ENCODE results near the gene A2ML1. TPM values are rescaled to one million over a fixed set of nuclear protein-coding genes. Genes with fewer than 3 reads are reported as not detected.

Gene A2ML1
- total and polyA plus RNA-seq, 2 of the 4 experiments (the other 2 are of a cell fraction) = not detected

GRCh38 chr12:8813572-8814357, 8.7 kb upstream of the A2ML1 start:
- H4K5ac ChIP-seq (ENCODE audit: low read depth, low read length) = no peak overlapping the region
- BruUV-seq (replicated peaks) = no TSS peak
- no CpG with 5 or more reads among the region's 5 CpGs for WGBS, 2 experiments (ENCODE audit: extremely low coverage in 2 of 2, insufficient read length in 1 of 2)

More at GRCh38 chr12:8813572-8814357, 8.7 kb upstream of the A2ML1 start:
- H4K20me1 ChIP-seq (ENCODE audit: insufficient read depth, low read length) = no peaks in the 10 kb centered on the region
- H2BK20ac ChIP-seq (ENCODE audit: low read depth, low read length) = no peak overlapping the region
- ChIA-PET POLR2A (ENCODE audit: unreplicated experiment) (no interaction called here), CTCF (no interaction called here)
- H3K27me3 ChIP-seq (ENCODE audit: control insufficient read depth, insufficient read depth, low read length) = no peaks in the 10 kb centered on the region
- H3K9ac ChIP-seq (ENCODE audit: low read depth, low read length) = no peak overlapping the region
- no peak overlapping the region for H2AK5ac ChIP-seq (ENCODE audit: low read depth, low read length)
- no peak overlapping the region for H3K14ac ChIP-seq (replicated peaks; ENCODE audit: low read depth, low read length)
- H3K36me3 ChIP-seq (ENCODE audit: control insufficient read depth, insufficient read depth, low read length) = no peaks in the 10 kb centered on the region
- H2BK120ac ChIP-seq (ENCODE audit: low read depth, low read length) = no peak overlapping the region
- ATAC-seq (ENCODE audit: low read depth) = no peak
- no peak overlapping the region for H3K18ac ChIP-seq (ENCODE audit: low read depth, low read length)
- dilution Hi-C loops (cut with HindIII; ENCODE audit: low sequenced_read_pairs, unreplicated experiment) (no loop called here), intact Hi-C loops (cut with micrococcal nuclease) (no loop called here), in situ Hi-C loops (cut with MboI; ENCODE audit: low sequenced_read_pairs) (no loop called here)
- H4K91ac ChIP-seq (ENCODE audit: insufficient read depth, low read depth, low read length) = no peak overlapping the region
- H2BK15ac ChIP-seq (ENCODE audit: low read depth, low read length) = no peak overlapping the region
- H3K4me3 ChIP-seq (ENCODE audit: insufficient read depth, low read depth, low read length) = no peak overlapping the region
- no peak for TF ChIP-seq RAD21 (IDR thresholded peaks at IDR 0.05; ENCODE audit: low read length)
- H2AFZ ChIP-seq (replicated peaks; ENCODE audit: low read length, poor library complexity) = no peak overlapping the region
- no peak for DNase-seq
- H3K9me1 ChIP-seq (ENCODE audit: insufficient read depth, low read length) = no peaks in the 10 kb centered on the region
- no peak overlapping the region for H2AK9ac ChIP-seq (replicated peaks; ENCODE audit: low read depth, low read length, poor library complexity)
- no peak overlapping the region for H3K27ac ChIP-seq (ENCODE audit: insufficient read depth, low read length)
- H4K8ac ChIP-seq (ENCODE audit: low read depth in 2 of 2, low read length in 2 of 2) = no peak overlapping the region
- H3K56ac ChIP-seq (ENCODE audit: extremely low read depth, insufficient read depth, low read length) = no peak overlapping the region
- no peak overlapping the region for H3K23ac ChIP-seq (ENCODE audit: low read depth, low read length)
- H3K4me1 ChIP-seq (ENCODE audit: control insufficient read depth, insufficient read depth, low read length) = no peaks in the 10 kb centered on the region
- no peak overlapping the region for H3K4me2 ChIP-seq (ENCODE audit: low read depth, low read length)
- no peak overlapping the region for H3K4ac ChIP-seq (ENCODE audit: low read depth, low read length)
- H3K9me3 ChIP-seq (ENCODE audit: control insufficient read depth, insufficient read depth, low read length) = no peaks in the 10 kb centered on the region
- no peaks in the 10 kb centered on the region for H3K79me1 ChIP-seq (ENCODE audit: low read depth in 1 of 2, low read length in 2 of 2)
- no peak overlapping the region for H2BK5ac ChIP-seq (ENCODE audit: low read depth, low read length, poor library complexity, severe bottlenecking)
